OCI-LY7 (cell line): ENCODE measurements around the gene SSRP1. TPM values are rescaled to one million over a fixed set of nuclear protein-coding genes. Genes with fewer than 3 reads are reported as not detected.

Source experiments
- BruUV-seq: library from RNA; stranded (reverse); fragments of 400-500 nt; replicated peaks from 2 replicates; lab custom pipeline; 2021; lab: Mats Ljungman, UMichigan
- CTCF ChIA-PET: fragments of 300-600 bp; sonication (Branson Sonifier 250); formaldehyde crosslinking; loops from one replicate; lab custom pipeline; 2022; ENCODE audit warnings: antibody characterized with exemption; ENCODE audit not compliant: unreplicated experiment; lab: Charles Lee
- POLR2A ChIA-PET: fragments of 300-600 bp; sonication (Branson Sonifier 250); formaldehyde crosslinking; loops from one replicate; lab custom pipeline; 2022; ENCODE audit warnings: antibody characterized with exemption; lab: Charles Lee
- DNase-seq: peaks from one replicate; pipeline ENCODE4 v3.0.0-alpha.2; 2015; ENCODE audit warnings: low spot score
- H2AFZ ChIP-seq: fragments of 200-600 bp; sonication (generic), shearing (Covaris generic); 2 replicates; pipeline ENCODE4 v1.6.1; 2014; ENCODE audit warnings: mild to moderate bottlenecking, antibody characterized with exemption, low read length, moderate library complexity
- H3K27ac ChIP-seq: fragments of 200-600 bp; sonication (generic); 2 replicates; pipeline ENCODE4 v1.5.1; 2014; ENCODE audit warnings: mixed run types, low read depth, mild to moderate bottlenecking, moderate library complexity, low read length, inconsistent platforms; ENCODE audit not compliant: poor library complexity, severe bottlenecking
- H3K36me3 ChIP-seq: fragments of 200-600 bp; sonication (generic); 2 replicates; pipeline ENCODE4 v1.6.1; 2014; ENCODE audit warnings: mild to moderate bottlenecking, antibody characterized with exemption, low read length, moderate library complexity, mixed read lengths; ENCODE audit not compliant: insufficient read depth
- H3K4me1 ChIP-seq: fragments of 200-600 bp; sonication (generic); 2 replicates; pipeline ENCODE4 v1.5.1; 2014; ENCODE audit warnings: mild to moderate bottlenecking, low read length; ENCODE audit not compliant: insufficient read depth, poor library complexity, severe bottlenecking
- H3K4me2 ChIP-seq: fragments of 200-600 bp; sonication (generic); 2 replicates; pipeline ENCODE4 v1.6.1; 2014; ENCODE audit warnings: mild to moderate bottlenecking, low read length
- H3K4me3 ChIP-seq: fragments of 200-600 bp; sonication (generic); 2 replicates; pipeline ENCODE4 v1.5.1; 2014; ENCODE audit warnings: mild to moderate bottlenecking, low read depth, low read length; ENCODE audit not compliant: poor library complexity, severe bottlenecking
- H3K79me2 ChIP-seq: fragments of 200-600 bp; sonication (generic); 2 replicates; pipeline ENCODE4 v1.6.1; 2016; ENCODE audit warnings: low read depth, mild to moderate bottlenecking, low read length, moderate library complexity, mixed read lengths; ENCODE audit not compliant: insufficient read depth
- H3K9me2 ChIP-seq: fragments of 200-600 bp; sonication (generic); 2 replicates; pipeline ENCODE4 v1.6.1; 2016; ENCODE audit warnings: mild to moderate bottlenecking, low read length, mixed read lengths; ENCODE audit not compliant: insufficient read depth
- H3K9me3 ChIP-seq: fragments of 200-600 bp; sonication (generic); 2 replicates; pipeline ENCODE4 v1.6.1; 2014; ENCODE audit warnings: mild to moderate bottlenecking, mixed run types, low read length, mixed read lengths
- H4K20me1 ChIP-seq: fragments of 200-600 bp; sonication (generic); 2 replicates; pipeline ENCODE4 v1.6.1; 2014; ENCODE audit warnings: mild to moderate bottlenecking, antibody characterized with exemption, low read length, moderate library complexity, mixed read lengths; ENCODE audit not compliant: insufficient read depth
- EZH2phosphoT487 ChIP-seq: fragments of 200-600 bp; sonication (generic); IDR thresholded peaks from 2 replicates; pipeline ENCODE4 v1.6.1; 2018; ENCODE audit warnings: low read depth, borderline replicate concordance, mild to moderate bottlenecking, mixed run types, antibody characterized with exemption, low read length, moderate library complexity, mixed read lengths
- intact Hi-C: fragments of 100-400 bp; cut with micrococcal nuclease; formaldehyde crosslinking; loops from one replicate; pipeline ENCODE4 v1.10.0; 2022; ENCODE audit not compliant: unreplicated experiment
- total RNA-seq, 2 experiments: library from RNA; depleted of rRNA in 1 of 2; stranded (reverse); fragments of >200 nt in 1 of 2; shearing (Covaris generic) in 1 of 2; gene quantifications; 2 replicates each; pipeline ENCODE4 v1.2.3, GENCODE V29; 2014 to 2022
- TF ChIP-seq, protein P1 (sequence below): fragments of 200-600 bp; sonication (generic); conservative IDR thresholded peaks from 2 replicates; pipeline ENCODE4 v1.5.1; 2014; ENCODE audit warnings: mild to moderate bottlenecking, antibody characterized with exemption, low read length, moderate library complexity, mixed read lengths

The SSRP1 gene
- total RNA-seq, 2 experiments from 2014 or later, result 146 to 221 TPM

DNA sequence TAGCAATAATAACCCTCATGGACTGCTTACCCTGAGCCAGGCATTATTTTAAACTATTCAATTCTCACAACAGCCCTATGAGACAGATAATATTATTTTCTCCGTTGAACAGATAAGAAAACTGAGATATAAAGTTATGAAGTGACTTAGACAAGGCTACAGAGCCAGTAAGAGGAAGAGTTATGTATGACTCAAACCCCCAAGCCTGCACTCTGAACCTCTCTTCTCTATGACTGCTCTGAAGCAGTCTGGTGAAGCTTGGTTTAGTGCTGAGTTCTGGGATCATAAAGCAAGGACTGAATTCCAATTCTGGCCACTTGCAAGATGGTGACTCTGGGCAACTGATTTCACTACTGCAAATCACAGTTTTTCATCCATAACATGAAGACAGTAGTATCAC is 45.4 kb downstream of the SSRP1 start:
- Histone ChIP-seq H3K27ac (no peak overlapping the region), H3K36me3 (no peaks in the 10 kb centered on the region), H3K4me1 (no peaks in the 10 kb centered on the region), H3K4me2 (no peak overlapping the region), H3K79me2 (no peaks in the 10 kb centered on the region), H3K9me2 (no peaks in the 10 kb centered on the region), H2AFZ (no peak overlapping the region), H4K20me1 (no peaks in the 10 kb centered on the region), H3K4me3 (no peak overlapping the region), H3K9me3 (no peaks in the 10 kb centered on the region)
- ChIA-PET CTCF (no interaction called here), POLR2A (no interaction called here)
- BruUV-seq, result no TSS peak
- TF ChIP-seq EZH2phosphoT487, result no peak
- TF ChIP-seq, protein P1, sequence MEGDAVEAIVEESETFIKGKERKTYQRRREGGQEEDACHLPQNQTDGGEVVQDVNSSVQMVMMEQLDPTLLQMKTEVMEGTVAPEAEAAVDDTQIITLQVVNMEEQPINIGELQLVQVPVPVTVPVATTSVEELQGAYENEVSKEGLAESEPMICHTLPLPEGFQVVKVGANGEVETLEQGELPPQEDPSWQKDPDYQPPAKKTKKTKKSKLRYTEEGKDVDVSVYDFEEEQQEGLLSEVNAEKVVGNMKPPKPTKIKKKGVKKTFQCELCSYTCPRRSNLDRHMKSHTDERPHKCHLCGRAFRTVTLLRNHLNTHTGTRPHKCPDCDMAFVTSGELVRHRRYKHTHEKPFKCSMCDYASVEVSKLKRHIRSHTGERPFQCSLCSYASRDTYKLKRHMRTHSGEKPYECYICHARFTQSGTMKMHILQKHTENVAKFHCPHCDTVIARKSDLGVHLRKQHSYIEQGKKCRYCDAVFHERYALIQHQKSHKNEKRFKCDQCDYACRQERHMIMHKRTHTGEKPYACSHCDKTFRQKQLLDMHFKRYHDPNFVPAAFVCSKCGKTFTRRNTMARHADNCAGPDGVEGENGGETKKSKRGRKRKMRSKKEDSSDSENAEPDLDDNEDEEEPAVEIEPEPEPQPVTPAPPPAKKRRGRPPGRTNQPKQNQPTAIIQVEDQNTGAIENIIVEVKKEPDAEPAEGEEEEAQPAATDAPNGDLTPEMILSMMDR, result no peak
- intact Hi-C loops, result no loop called here
- no peak for DNase-seq

DNA sequence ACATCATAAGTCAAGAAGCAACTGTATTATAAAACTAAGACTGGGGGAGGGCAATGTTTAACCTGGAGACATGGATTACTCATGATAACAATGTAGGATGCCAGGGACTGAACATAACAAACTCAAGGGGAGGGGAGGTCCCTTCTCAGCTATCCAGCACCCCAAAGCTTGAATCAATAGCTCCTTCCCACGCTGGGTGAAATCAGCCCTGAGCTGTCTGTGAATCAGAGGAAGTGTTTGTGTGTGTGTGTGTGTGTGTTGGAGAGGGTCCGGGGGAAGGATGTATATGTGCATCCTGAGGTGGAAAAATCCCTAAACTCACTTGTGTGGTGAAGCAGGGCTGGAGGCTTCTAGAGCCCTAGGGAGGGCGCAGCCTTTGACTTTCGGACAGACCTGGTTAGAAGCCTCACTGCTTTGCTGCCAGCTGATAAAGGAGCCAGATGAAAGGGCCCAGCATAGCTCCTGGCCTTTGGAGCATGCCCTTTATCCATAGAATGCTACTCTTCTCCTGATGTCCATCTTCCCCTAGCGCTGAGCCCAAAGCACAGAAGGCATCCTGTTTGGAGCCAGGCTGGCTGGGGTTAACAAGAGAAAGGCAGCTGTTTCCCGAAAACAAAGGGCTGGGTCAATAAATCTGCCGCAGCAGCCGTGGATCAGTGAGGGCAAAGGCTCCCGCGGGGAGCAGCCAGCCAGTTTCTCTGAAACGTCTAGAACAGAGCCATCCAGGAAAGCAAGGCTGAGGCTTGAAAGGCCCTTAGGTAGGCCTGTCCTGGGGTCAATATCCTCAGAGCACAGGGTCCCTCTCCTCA is 46.7 kb downstream of the SSRP1 start:
- Histone ChIP-seq H3K4me2 (no peak overlapping the region), H3K9me3 (no peaks in the 10 kb centered on the region), H3K4me3 (no peak overlapping the region), H3K79me2 (no peaks in the 10 kb centered on the region), H4K20me1 (no peaks in the 10 kb centered on the region), H3K36me3 (no peaks in the 10 kb centered on the region), H3K4me1 (no peaks in the 10 kb centered on the region), H3K9me2 (no peaks in the 10 kb centered on the region), H3K27ac (no peak overlapping the region), H2AFZ (no peak overlapping the region)
- TF ChIP-seq EZH2phosphoT487, result no peak
- TF ChIP-seq, protein P1, result no peak
- ChIA-PET CTCF (interaction anchor here (0.6 kb wide), 1 partner anchor 845 kb away, joined by 3 read pairs; no protein-coding TSS in a partner anchor), POLR2A (no interaction called here)
- no TSS peak for BruUV-seq
- DNase-seq, result no peak
- intact Hi-C loops, result no loop called here

DNA sequence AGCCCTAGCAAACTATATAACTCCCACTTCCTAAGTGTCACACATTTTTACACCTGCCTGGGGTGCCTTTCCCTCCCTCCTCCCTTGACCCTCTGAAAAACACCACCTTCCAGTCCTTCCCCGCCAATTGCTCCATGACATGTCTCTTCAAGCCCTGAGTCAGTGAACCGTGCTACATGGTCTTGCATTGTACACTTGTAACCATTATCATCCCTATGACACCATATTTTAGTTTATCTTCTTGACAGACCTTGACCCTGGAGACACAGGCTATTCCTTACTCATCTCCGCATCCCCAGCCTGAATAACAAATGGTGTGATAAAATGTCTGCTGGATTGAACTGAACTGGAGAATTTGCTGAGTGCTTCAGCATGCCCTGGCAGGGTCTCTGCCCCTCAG is 47.8 kb downstream of the SSRP1 start:
- Histone ChIP-seq H3K9me2 (no peaks in the 10 kb centered on the region), H3K79me2 (no peaks in the 10 kb centered on the region), H2AFZ (no peak overlapping the region), H3K4me1 (no peaks in the 10 kb centered on the region), H3K9me3 (no peaks in the 10 kb centered on the region), H3K27ac (no peak overlapping the region), H3K4me3 (no peak overlapping the region), H3K4me2 (no peak overlapping the region), H4K20me1 (no peaks in the 10 kb centered on the region), H3K36me3 (no peaks in the 10 kb centered on the region)
- no TSS peak for BruUV-seq
- ChIA-PET POLR2A (no interaction called here), CTCF (no interaction called here)
- TF ChIP-seq, protein P1, result no peak
- no peak for TF ChIP-seq EZH2phosphoT487
- DNase-seq, result no peak
- intact Hi-C loops, result no loop called here
